ENCODE measurements around the gene GLB1L2.
"Not testable (repeated sequence)": the region's sequence is repeated elsewhere in the genome, so short reads cannot be mapped to it uniquely, and the experiment has no call there.

GLB1L2 gene

GRCh38 chr11:134331354-134332188 is at the start of gene GLB1L2:
TSS of gene GLB1L2 (plus strand) at chr11:134331988. CDS start at chr11:134332062, 74 bp downstream.
- peak; percentile 59 for DNase-seq (ENCODE audit: low spot score)

GRCh38 chr11:134282121-134283045 is 49.4 kb upstream of the GLB1L2 start:
- DNase-seq (ENCODE audit: low spot score), result no peak

GRCh38 chr11:134283461-134284230 is 48.1 kb upstream of the GLB1L2 start:
- DNase-seq (ENCODE audit: low spot score), result no peak

GRCh38 chr11:134284349-134284748 is 47.4 kb upstream of the GLB1L2 start:
- DNase-seq (ENCODE audit: low spot score), result not testable (repeated sequence)

- DNase-seq (ENCODE audit: low spot score), result no peak
Measured at GRCh38 chr11:134287561-134287960, 44.2 kb upstream of the GLB1L2 start.

- DNase-seq (ENCODE audit: low spot score), result no peak
Measured at GRCh38 chr11:134288486-134288885, 43.3 kb upstream of the GLB1L2 start.

DNA sequence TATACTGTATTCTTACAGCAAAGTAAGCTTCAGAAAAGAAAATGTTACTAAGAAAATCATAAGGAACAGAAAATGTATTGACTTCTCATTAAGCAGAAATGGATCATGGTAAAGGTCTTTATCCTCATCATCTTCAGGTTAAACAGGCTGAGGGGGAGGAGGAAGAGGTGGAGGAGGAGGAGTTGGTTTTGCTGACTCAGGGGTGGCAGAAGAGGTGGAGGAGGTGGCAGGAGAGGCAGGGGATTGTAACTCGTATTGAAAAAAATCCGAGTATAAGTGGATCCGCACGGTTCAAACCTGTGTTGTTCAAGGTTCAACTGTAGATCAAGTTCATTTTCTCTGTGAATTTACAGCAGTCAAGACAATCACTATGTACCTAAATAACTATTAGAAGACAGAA is 42.6 kb upstream of the GLB1L2 start:
- no peak for DNase-seq (ENCODE audit: low spot score)

- DNase-seq (ENCODE audit: low spot score), result no peak
Measured at GRCh38 chr11:134289789-134290188, 42.0 kb upstream of the GLB1L2 start.

DNA sequence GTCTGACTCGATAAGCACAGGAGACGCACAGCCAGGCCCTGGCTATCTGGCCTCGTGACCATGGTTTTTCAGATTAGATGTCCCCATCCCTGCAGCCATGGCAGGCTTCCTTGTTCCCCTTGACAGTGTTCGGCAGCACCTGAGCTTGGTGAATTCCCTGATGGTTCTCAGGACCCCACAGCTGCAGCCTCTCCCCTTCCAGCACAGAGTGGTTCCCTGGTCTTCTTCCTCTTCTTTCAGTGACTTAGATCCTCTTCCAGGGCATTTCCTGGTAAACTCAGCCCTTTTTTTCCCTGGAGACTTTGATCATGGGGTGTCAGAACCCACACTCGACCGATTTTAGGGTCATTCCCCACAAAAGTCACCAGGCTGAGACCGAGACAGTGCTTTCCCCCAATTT is 41.1 kb upstream of the GLB1L2 start:
- no peak for DNase-seq (ENCODE audit: low spot score)

DNA sequence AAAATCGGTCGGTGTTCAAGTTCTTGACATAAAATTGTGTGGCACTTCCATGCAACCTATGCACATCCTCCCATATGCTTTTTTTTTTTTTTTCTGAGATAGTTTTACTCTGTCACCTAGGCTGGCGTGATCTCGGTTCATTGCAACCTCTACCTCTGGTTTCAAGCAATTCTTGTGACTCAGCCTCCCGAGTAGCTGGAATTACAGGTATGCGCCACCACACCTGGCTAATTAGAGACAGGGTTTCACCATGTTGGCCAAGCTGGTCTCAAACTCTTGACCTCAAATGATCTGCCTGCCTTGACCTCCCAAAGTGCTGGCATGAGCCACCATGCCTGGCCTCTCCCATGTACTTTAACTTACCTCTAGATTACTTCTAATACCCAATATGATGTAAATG is 40.6 kb upstream of the GLB1L2 start:
- DNase-seq (ENCODE audit: low spot score), result no peak

DNA sequence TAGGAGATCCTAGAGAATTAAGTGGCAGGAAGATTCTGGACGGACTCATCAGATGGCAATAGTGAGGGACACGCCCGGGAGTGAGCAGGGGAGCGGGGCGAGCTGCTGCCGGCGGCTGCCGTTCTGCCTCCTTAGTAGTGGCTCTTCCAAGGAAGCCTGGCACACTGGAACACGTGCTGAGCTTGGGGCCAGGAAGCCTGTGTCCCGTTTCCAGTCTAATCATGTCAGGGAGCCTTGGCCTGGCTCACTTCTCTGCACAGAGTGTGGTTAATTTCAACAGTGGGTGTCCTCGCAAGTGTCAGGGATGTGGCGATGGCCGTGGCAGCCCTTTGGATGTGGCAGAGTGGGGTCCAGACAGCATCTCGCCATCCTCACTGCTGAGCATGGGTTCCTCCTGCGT is 39.1 kb upstream of the GLB1L2 start:
- no peak for DNase-seq (ENCODE audit: low spot score)

DNA sequence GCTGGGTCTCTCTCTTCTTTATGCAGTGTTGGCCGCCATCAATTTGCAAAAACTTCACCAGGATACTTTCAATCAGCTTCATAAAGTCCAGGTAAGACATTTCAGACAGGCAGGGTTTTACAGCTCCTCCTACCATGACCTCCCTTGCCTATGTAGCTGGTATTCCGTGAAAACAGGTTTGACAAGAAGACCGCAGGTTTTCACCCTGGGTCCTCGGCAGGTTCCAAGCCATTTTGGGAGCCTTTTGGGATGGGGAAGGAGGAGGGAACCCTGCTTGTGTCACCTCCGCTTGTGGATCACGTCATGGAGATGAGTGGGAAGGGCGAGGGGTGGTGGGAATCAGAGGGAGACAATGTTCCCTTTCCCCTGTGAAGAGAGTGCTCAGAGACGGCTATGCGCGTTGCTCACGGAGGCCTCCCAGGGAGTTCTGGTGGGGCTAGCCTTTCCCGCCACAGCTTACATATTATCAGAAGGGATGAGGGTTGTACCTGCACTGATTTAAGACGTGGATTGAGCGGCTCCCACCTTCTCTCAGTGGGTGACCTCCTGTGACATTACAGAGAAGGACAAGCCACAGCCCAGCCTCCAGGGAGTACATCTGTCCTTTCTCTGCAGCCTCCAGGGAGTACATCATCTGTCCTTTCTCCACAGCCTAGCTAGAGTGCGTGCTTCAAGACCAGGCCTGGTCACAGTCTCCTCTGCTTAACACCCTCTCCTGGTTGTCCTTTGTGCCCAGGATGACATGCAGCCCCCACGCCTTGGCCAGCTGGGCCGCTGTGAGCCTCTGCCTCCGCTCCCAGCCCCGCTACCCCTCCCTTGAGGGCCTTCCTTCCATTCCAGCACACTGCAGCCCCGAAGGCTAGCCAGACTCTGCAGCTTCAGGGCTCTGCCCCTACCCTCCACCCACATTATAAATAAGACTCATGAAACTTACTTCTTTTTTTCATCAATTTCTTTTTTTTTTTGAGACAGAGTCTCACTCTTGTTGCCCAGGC is 38.4 kb upstream of the GLB1L2 start:
- no peak for DNase-seq (ENCODE audit: low spot score)

DNA sequence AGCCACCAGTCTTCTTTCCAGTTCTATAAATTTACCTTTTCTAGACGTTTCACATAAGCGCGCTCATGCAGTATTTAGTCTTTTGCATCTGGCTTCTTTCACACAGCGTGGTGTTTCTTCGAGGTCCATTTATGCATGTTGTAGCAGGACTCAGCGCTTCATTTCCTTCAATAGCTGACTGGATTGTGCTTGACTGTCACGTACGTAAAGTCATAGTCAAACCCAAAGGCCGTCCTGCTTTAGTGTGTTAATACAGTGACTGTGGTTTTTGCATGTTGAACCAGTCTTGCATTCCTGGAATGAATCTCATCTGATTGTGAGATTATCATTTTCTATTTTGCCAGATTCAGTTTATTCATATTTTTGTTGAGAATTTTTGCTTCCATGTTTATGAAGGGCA is 37.1 kb upstream of the GLB1L2 start:
- DNase-seq (ENCODE audit: low spot score), result no peak

DNA sequence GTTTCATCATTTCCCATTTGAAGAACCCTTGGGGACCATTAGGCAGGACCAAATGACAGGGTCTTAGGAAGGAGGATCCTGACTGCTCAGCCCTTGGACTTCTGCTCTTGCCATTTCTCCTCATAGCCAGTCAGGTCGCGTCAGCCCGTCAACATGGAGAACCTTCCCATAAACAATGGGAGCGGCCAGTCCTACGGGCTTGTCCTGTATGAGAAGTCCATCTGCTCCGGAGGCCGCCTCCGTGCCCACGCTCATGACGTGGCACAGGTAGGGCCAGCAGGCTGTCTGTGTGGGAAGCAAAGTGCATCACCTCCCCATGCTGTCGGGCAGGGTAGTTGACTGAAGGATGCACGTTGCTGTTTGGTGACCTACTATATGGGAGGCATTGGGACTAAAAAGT is 19.6 kb upstream of the GLB1L2 start:
- no peak for DNase-seq (ENCODE audit: low spot score)

DNA sequence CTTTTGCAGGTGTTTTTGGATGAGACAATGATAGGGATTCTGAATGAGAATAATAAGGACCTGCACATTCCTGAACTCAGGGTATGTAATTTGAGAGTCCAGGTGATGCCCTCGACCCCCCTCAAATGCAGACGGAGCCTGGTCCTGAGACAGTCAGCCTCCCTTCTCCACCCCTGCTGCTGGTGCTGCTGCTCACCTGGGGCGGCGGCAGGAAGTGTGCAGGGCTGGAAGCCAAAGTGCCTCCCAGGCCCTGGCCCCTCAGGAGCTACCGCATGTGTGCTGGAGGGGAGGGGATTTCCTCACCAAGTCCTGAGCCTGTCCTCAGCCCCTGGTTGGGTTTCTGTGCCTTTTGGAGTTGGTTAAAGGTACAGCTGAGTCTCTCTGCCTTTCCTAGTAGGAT is 19.0 kb upstream of the GLB1L2 start:
- DNase-seq (ENCODE audit: low spot score), result no peak

- no peak for DNase-seq (ENCODE audit: low spot score)
Measured at GRCh38 chr11:134313379-134313778, 18.4 kb upstream of the GLB1L2 start.

GRCh38 chr11:134313821-134314607 is 17.8 kb upstream of the GLB1L2 start:
- no peak for DNase-seq (ENCODE audit: low spot score)

DNA sequence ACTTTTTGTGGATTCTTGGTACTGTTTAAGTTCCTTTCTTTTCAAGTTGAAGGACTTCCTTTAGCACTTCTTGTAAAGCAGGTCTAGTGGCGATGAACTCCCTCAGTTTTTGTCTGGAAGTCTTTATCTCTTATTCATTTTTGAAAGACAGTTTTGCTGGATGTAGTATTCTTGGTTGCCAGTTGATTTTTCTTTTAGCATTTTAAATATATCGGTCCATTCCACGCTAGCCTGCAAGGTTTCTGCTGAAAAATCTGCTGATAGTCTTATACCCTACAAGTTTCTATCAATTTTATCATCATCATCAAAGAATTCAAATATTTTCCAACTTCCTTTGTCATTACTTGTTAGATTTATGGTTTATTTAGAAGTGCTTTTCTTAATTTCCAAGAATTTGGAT is 14.7 kb upstream of the GLB1L2 start:
- DNase-seq (ENCODE audit: low spot score), result no peak

DNA sequence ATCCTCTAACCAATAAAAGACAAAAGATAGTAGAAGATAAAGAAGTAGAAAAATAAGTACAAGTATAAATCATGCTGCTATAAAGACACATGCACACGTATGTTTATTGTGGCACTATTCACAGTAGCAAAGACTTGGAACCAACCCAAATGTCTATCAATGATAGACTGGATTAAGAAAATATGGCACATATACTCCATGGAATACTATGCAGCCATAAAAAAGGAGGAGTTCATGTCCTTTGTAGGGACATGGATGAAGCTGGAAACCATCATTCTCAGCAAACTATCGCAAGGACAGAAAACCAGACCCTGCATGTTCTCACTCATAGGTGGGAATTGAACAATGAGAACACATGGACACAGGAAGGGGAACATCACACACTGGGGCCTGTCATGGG is 10.4 kb upstream of the GLB1L2 start:
- DNase-seq (ENCODE audit: low spot score), result not testable (repeated sequence)

- DNase-seq (ENCODE audit: low spot score), result no peak
Measured at GRCh38 chr11:134322553-134322952, 9.2 kb upstream of the GLB1L2 start.

All from hematopoietic multipotent progenitor cell treated with erythropoietin and hydrocortisone succinate and interleukin-3 and kit ligand, for 17 days (in vitro differentiated cells).